ENCODE results near the gene RNF5.

The RNF5 gene

DNA sequence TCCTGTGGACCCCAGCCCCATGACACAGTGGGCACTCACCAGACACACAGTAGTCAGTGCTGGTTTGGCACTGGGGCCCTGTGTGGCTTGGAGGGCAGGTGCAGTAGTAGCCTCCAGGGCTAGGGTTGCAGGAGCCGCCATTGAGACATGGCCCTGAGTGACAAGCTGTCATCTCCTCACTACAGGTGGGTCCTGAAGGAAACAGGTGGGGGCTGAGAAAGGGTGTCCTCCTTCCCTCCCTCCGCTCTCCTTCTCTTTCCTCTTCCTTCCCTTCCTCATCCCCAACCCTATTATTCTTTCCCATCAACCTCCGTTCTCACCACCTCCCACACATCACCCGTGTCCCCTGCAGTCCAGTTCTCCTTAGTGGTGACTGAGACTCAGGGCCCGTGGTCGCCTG is 35.4 kb downstream of the RNF5 start:
- no peak overlapping the region for H3K4me3 ChIP-seq (ENCODE audit: control insufficient read depth, low read depth, low read length)
- no peak for DNase-seq (ENCODE audit: low read depth)
- TF ChIP-seq, protein P1, sequence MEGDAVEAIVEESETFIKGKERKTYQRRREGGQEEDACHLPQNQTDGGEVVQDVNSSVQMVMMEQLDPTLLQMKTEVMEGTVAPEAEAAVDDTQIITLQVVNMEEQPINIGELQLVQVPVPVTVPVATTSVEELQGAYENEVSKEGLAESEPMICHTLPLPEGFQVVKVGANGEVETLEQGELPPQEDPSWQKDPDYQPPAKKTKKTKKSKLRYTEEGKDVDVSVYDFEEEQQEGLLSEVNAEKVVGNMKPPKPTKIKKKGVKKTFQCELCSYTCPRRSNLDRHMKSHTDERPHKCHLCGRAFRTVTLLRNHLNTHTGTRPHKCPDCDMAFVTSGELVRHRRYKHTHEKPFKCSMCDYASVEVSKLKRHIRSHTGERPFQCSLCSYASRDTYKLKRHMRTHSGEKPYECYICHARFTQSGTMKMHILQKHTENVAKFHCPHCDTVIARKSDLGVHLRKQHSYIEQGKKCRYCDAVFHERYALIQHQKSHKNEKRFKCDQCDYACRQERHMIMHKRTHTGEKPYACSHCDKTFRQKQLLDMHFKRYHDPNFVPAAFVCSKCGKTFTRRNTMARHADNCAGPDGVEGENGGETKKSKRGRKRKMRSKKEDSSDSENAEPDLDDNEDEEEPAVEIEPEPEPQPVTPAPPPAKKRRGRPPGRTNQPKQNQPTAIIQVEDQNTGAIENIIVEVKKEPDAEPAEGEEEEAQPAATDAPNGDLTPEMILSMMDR (IDR thresholded peaks at IDR 0.05; ENCODE audit: control insufficient read depth, insufficient read depth, low read depth, low read length, missing control alignments), result no peak

DNA sequence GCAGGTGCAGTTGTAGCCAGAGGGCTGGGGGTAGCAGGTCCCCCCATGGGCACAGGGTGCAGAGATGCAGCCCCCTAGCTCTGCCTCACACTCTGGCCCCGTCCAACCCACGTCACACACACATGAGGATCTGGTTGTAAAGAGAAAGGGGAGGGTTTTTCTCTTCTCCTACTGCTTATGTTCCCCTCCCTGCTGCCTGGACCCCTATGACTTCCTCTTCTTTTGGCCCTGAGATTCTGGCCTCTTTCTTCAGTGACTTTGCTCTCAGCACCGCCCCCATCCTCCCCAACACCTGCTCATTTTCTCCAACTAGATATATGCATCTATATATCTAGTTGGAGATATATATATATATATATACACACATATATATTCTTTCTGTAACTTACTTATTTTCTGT is 35.9 kb downstream of the RNF5 start:
- DNase-seq (ENCODE audit: low read depth), result no peak
- TF ChIP-seq, protein P1 (IDR thresholded peaks at IDR 0.05; ENCODE audit: control insufficient read depth, insufficient read depth, low read depth, low read length, missing control alignments), result no peak
- no peak overlapping the region for H3K4me3 ChIP-seq (ENCODE audit: control insufficient read depth, low read depth, low read length)

DNA sequence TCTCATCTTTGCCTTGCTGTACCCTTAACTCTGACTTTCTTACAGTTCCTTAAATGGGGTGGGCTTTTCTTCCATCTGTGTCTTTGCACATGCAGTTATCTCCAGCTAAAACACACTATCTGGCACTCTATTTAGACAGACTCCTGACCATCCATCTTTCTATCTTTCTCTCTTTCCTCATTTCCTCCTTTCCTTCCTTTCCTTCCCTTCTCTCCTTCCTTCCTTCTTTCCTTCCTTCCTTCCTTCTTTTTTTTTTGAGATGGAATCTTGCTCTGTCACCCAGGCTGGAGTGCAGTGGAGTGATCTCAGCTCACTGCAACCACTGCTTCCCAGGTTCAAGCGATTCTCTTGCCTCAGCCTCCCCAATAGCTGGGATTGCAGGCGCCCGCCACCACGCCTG is 37.4 kb downstream of the RNF5 start:
- no peak for DNase-seq (ENCODE audit: low read depth)
- H3K4me3 ChIP-seq (ENCODE audit: control insufficient read depth, low read depth, low read length), result no peak overlapping the region
- TF ChIP-seq, protein P1 (IDR thresholded peaks at IDR 0.05; ENCODE audit: control insufficient read depth, insufficient read depth, low read depth, low read length, missing control alignments), result no peak

DNA sequence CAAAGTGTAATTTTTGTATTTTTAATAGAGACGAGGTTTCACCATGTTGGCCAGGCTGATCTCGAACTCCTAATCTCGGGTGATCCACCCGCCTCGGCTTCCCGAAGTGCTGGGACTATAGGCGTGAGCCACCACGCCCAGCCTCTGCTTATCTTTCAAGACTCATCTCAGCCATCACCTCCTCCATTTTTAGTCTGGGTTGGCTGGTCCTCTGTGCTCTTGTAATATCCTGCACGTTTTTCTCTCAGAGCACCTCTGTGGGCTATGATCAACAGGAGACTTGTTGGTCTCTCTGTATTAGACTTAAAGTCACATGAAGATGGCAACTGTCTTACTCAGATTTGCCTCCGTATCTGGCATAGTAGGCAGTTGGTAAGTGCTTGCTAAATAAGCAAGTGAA is 38.1 kb downstream of the RNF5 start:
- TF ChIP-seq, protein P1 (IDR thresholded peaks at IDR 0.05; ENCODE audit: control insufficient read depth, insufficient read depth, low read depth, low read length, missing control alignments), result no peak

DNA sequence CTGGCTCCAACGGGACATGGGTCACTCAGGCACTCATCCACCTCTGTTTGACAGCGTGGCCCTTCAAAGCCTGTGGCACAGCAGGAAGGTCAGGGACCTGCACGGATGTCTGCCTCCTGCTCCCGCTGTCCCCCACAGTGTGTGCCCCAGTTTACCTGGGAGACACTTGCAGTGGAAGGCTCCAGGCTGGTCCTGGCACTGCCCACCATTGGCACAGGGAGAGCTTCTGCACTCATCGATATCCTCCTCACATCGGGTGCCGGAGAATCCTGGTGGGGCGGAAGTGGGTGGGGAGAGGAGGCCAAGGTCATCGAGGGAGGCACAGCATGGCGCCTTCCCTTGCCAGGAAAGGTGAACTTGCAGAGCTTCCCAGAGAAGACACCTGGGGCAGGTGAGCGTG is 38.8 kb downstream of the RNF5 start:
- TF ChIP-seq, protein P1 (IDR thresholded peaks at IDR 0.05; ENCODE audit: control insufficient read depth, insufficient read depth, low read depth, low read length, missing control alignments), result no peak
- no peak for DNase-seq (ENCODE audit: low read depth)
- no peak overlapping the region for H3K4me3 ChIP-seq (ENCODE audit: control insufficient read depth, low read depth, low read length)

More for the DNA sequence above, 38.1 kb downstream of the RNF5 start:
- no peak for DNase-seq (ENCODE audit: low read depth)
- no peak overlapping the region for H3K4me3 ChIP-seq (ENCODE audit: control insufficient read depth, low read depth, low read length)

DNA sequence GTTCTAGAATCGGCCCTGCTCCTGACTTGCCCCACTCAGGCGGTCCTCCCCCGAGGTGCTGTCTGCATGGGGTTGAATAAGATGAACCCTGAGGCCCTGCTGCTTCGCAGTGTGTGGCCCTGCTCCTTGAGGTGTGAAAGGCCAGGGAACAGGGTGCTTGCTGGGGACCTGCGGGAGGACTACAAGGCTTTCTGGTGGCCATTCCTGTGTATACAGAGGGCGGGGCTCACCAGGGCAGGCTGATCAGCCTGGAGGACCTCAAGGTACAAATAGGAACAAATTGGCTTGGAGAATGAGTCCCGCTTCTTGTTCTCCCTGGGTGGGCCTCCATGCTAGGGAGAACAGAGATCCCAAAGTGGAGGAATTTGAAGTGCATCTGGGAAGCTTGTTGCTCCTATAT is 40.0 kb downstream of the RNF5 start:
- H3K4me3 ChIP-seq (ENCODE audit: control insufficient read depth, low read depth, low read length), result no peak overlapping the region
- TF ChIP-seq, protein P1 (IDR thresholded peaks at IDR 0.05; ENCODE audit: control insufficient read depth, insufficient read depth, low read depth, low read length, missing control alignments), result no peak
- no peak for DNase-seq (ENCODE audit: low read depth)

DNA sequence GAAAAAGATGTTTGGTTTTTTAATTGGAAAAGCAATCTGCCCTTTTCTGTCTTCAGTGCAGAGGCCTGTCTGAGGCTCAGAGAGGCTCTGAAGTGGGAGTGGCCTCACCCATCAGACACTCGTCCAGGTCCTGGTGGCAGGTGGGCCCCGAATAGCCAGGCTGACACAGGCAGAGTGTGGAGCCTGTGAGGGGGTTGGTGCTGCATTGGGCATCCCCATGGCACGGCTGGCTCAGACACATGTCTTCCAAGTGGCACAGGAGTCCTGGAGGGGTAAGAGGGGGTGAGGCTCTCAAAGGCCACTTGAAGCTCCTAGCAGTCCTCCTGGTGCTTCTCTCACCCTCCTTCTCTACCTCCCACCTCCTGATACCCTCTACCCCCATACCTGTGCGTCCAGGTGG is 41.8 kb downstream of the RNF5 start:
- TF ChIP-seq, protein P1 (IDR thresholded peaks at IDR 0.05; ENCODE audit: control insufficient read depth, insufficient read depth, low read depth, low read length, missing control alignments), result no peak
- H3K4me3 ChIP-seq (ENCODE audit: control insufficient read depth, low read depth, low read length), result no peak overlapping the region
- no peak for DNase-seq (ENCODE audit: low read depth)
